Measurements from ENCODE around the gene TSPAN8.

DNA sequence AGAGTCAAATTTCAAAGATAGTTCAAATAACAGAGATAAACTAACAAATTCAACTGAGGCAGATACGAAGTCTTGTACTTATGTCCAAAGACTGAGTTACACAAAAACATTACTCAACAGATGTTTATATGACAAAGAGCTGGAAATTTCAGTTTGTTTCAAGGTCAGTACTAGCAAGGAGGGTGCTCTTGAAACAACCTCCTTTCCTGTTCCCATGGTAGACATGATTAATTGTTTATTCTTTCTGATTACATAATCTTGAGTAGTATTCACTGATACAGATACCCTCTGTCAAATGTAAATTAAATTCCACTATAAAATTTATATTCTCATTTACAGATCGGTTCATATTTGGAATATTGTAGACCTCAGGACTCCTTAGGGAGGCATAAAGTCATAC lies 23.4 kb downstream of the TSPAN8 start:
- TF ChIP-seq CTCF (IDR thresholded peaks at IDR 0.05 in 4 of 5, conservative IDR thresholded peaks at IDR 0.05 in 1 of 5) (no peak), POLR2A (IDR thresholded peaks at IDR 0.05) (no peak)
